IPS DF 4.7 (cell line): ENCODE results near the gene PLD3.
"Not testable (repeated sequence)": the region's sequence is repeated elsewhere in the genome, so short reads cannot be mapped to it uniquely, and the experiment has no call there.

ENCODE experiments used
- DNase-seq: peaks from one replicate; pipeline ENCODE4 v3.0.0-alpha.2; 2013; ENCODE audit warnings: low spot score; ENCODE audit errors: extremely low read depth

Gene PLD3

DNA sequence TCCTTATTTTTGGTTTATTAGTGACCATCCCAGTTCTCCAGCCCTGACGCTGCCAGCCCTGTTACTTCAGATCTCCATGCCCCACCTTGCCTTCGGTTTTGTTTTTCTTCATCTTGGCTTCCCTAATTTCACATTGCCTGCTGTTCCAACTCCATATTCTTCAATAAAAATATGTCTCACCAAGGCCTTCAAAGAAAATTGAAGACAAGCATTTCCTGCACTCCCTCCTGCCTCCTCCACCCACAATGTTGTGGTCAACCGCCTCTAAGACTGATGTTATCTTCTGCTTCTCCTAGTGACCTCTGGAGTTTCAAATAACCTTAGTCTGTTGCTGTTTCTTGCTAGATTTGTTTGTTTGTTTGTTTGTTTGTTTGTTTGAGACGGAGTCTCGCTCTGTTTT is 14.6 kb downstream of the PLD3 start:
- no peak for DNase-seq

- DNase-seq, result no peak
Measured at GRCh38 chr19:40365010-40365409, 16.5 kb downstream of the PLD3 start.

- no peak for DNase-seq
Measured at GRCh38 chr19:40365613-40366401, 17.3 kb downstream of the PLD3 start.

DNA sequence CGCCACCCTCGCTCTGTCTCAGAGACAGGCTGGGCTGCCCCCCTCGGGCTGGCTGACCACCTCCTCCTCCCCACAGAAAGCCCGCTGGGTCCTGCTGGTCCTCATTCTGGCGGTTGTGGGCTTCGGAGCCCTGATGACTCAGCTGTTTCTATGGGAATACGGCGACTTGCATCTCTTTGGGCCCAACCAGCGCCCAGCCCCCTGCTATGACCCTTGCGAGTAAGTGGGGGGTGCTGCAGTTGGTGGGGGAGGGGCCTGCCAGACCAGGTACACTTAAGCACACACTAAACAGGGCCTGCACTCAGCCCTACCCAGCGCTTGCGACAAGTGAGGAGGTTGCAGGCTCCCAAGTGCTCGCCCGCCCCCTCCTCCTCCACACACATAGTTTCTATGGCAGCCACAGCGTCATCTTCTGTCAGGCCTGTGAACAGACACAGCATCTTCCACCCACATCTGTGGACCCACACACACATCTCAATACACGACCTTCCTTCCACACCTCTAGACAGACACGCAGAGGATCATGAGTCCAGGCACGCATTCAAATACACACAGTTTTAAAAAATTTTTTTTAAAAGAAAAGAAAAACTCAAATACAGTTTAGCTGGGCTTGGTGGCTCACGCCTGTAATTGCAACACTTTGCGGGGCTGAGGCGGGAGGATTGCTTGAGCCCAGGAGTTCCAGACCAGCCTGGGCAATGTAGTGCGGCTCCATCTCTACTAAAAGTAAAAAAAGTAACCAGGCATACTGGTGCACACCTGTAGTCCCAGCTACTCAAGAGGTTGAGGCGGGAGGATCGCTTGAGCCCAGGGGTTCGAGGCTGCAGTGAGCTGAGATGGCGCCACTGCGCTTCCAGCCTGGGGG is 18.4 kb downstream of the PLD3 start:
- DNase-seq, result no peak

GRCh38 chr19:40367577-40368434 is 19.3 kb downstream of the PLD3 start:
- no peak for DNase-seq

GRCh38 chr19:40369797-40370196 is 21.3 kb downstream of the PLD3 start:
- no peak for DNase-seq

GRCh38 chr19:40370253-40370652 is 21.8 kb downstream of the PLD3 start:
- DNase-seq, result not testable (repeated sequence)

DNA sequence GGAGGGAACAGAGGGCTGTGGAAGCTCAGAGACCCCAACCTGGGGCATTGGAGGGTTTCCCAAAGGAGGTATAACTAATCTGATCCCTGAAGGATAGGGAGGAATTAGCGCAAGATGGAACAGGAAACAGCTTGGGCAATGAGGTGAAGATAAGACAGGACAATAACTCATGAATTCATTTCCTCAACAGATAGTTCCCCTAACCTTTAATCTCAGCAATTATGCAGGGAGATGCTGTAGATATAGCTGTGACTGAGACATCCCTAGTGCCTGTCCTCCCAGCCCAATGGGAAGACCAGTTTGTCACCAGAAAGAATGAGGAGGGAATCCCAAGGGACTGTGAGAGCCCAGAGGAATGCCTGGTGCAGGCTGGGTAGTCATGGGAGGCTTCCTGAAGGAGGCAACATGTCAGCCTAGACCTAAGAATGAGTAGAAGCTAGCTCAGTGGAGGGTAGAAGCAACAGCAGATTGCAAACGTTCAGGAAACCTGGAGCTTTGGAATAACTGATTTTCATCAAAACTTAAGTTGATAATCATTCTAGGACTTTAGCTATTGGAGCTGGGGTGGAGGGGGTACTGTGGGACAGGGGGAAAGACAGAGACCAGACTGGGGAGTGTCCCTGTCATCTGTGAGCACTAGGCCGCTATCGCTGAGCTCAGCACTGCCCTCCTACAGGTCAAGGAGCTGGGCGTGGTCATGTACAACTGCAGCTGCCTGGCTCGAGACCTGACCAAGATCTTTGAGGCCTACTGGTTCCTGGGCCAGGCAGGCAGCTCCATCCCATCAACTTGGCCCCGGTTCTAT is 22.7 kb downstream of the PLD3 start:
- no peak for DNase-seq

- no peak for DNase-seq
Measured at GRCh38 chr19:40371802-40372122, 23.3 kb downstream of the PLD3 start.

DNA sequence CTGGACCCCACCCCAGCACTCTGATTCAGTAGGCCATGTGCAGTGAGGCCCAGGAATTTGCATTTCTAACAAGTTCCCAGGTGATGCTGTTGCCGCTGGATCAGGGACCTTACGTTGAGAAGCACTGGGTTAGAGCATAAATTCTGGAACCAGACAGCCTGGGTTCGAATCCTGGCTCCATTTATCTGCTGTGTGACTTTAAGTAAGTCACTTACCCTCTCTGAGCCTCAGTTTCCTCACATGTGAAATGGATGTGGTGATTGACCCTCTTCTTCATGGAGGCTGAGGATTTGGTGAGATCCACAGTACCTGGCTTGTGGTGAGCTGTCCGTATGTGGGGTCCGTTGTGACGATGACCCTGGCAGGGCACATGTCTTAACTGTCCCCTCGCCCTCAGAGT is 25.6 kb downstream of the PLD3 start:
- no peak for DNase-seq

- no peak for DNase-seq
Measured at GRCh38 chr19:40376286-40376862, 27.9 kb downstream of the PLD3 start.

DNA sequence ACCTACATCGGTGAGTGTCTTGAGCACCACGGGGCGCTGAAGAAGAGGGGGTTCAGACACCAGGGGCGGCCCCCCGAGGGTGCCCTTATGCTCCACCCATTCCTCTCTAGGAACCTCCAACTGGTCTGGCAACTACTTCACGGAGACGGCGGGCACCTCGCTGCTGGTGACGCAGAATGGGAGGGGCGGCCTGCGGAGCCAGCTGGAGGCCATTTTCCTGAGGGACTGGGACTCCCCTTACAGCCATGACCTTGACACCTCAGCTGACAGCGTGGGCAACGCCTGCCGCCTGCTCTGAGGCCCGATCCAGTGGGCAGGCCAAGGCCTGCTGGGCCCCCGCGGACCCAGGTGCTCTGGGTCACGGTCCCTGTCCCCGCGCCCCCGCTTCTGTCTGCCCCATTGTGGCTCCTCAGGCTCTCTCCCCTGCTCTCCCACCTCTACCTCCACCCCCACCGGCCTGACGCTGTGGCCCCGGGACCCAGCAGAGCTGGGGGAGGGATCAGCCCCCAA is 29.4 kb downstream of the PLD3 start:
- DNase-seq, result no peak

DNA sequence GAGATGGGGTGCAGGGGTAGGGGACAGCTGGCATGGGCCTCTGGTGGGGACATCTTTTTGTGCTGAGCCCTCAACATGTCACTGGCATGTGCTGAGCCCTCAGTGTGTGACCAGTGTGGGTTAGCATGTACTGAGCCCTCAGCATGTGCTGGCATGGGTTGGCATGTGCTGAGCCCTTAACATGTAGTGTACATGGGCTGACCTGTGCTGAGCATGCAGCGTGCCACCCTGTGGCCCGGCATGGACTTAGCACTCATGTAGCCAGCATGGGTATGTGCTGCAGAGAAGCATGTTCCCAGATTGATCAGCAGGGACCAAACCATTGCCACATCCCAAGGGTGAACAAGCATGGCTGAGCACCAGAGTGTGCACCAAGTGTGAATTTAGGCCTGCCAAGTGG is 30.0 kb downstream of the PLD3 start:
- no peak for DNase-seq

DNA sequence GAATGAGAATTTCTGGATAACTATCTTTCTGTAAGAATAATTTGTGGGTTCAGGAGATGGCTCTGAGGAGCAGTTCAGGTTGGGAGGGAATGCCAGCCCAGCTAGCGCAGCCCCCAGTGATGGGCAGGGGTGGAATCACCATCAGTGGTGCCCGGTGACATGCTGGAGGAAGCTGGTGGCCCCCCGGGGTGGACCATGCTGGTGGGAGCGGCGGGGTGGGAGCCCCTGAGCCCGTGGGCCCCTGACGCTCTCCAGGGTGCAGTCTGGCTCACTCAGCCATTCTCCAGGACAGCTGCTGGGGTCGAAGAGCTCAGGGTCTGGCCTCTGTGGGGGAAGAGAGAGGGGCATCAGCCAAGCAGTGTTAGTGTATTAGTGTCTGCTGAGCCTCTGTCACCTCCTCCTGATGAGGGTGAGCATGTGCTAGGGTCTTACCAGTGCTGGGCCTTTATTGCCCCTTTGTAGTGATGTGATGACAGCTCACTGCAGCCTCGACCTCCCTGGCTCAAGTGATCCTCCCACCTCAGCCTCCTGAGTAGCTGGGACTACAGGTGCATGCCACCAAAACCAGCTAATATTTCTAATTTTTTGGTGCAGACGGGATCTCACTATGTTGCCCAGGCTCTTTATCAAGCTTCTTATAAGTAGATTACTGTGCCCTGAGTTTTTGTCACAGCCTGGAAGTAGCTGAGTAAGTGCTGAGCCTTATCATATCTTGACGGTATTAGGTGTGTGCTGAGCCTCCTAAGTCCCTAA is 31.1 kb downstream of the PLD3 start:
- DNase-seq, result no peak

DNA sequence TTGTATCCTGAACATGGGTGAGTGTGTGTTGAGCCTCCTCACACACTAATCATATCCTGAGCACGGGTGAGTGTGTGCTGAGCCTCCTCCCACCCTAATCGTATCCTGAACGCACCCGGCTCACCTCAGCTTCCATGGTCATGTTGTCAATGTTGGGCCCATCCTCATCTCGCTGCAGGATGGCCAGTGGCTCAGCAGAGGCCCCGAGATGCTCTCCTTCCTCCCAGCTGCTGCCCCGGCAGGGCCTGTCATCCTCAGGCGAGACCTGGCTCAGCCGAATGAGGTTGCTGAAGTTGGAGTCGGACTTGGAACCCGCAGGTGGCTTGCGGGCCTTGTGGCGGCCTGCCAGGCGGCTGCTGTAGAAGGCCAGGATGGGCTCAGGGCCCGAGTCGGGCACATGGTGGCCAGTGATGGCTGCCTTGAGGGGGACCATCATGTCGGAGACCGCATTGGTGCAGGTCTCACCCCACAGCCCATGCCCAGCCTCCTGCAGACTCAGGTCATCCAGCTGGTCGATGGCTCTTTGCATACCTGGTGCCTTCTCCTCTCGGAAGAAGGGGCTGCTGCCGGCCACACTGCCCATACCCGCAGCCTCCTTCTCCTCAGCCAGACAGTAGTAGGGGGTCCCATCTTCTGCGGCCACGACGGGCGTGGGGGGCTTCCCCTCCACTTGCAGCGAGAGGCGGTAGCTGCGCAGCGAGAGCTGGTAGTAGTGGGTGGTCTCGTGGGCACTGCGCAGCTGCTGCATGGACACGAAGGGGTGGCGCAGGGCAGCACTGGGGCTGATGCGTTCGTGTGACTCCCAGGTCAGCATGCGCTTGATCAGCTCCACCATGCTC is 31.9 kb downstream of the PLD3 start:
- DNase-seq, result no peak

DNA sequence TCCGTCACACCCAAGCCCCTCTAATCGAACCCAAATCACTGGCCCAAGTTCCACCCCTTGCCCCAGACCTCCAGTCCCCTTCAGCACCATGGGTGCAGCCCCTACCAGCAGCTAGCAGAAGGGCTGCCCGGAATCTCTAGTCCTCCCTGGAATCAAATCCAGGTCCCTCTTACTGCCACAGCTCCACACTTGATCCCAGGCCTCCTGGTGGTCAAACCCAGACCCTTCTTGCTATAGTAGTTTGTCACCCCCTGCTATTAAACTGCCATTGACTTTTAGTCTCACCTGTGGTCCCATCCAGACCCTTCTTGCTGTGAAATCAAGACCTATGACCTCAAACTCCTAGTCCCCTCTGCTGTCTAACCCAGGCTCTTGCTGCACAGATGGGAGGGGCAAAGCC is 32.8 kb downstream of the PLD3 start:
- no peak for DNase-seq

- DNase-seq, result no peak
Measured at GRCh38 chr19:40383668-40384248, 35.3 kb downstream of the PLD3 start.

DNA sequence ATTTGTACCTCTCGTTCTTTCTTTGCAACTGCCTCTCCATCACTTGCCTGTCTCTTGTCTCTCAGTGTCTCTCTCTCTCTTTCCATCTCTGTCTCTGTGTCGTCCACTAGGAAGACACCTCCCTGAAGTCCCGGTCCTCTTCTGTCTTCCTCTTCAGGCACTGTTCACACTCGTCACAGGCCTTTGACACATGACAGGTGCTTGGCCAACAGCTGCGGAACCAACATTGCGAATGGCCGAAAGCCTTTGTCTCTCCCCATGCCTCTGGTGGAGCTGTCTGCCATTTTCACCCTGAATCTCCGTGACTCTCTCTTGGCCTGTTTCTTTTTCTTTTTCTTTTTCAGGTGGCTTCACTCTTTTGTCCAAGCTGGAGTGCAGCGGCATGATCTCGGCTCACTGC is 38.7 kb downstream of the PLD3 start:
- no peak for DNase-seq
